HG03378 (cell line): ENCODE data around the gene PTRH2.
"Not testable (repeated sequence)": the region's sequence is repeated elsewhere in the genome, so short reads cannot be mapped to it uniquely, and the experiment has no call there.

ENCODE experiments used
- ATAC-seq: cut with Tn5 transposase; IDR thresholded peaks from one replicate; pipeline ENCODE4 v1.9.1; 2021; ENCODE audit warnings: mild to moderate bottlenecking, moderate library complexity; ENCODE audit not compliant: unreplicated experiment

Gene PTRH2

GRCh38 chr17:59671386-59671785 is 35.8 kb downstream of the PTRH2 start:
- ATAC-seq = no peak

- ATAC-seq = no peak
These were observed 37.3 kb downstream of the PTRH2 start for GRCh38 chr17:59669944-59670343.

- ATAC-seq = no peak
These were observed 37.8 kb downstream of the PTRH2 start for GRCh38 chr17:59669411-59669810.

GRCh38 chr17:59668816-59669215 is 38.4 kb downstream of the PTRH2 start:
- ATAC-seq = no peak

GRCh38 chr17:59666235-59666634 is 41.0 kb downstream of the PTRH2 start:
- ATAC-seq = no peak

- ATAC-seq = not testable (repeated sequence)
These were observed 50.6 kb downstream of the PTRH2 start for GRCh38 chr17:59656624-59657023.

- no peak for ATAC-seq
These were observed 55.1 kb downstream of the PTRH2 start for GRCh38 chr17:59652119-59652518.

GRCh38 chr17:59651346-59651745 is 55.9 kb downstream of the PTRH2 start:
- no peak for ATAC-seq

- ATAC-seq = no peak
These were observed 56.6 kb downstream of the PTRH2 start for GRCh38 chr17:59650642-59651041.

GRCh38 chr17:59649886-59650285 is 57.3 kb downstream of the PTRH2 start:
- no peak for ATAC-seq
